ENCODE measurements around the gene CD302. TPM values are rescaled to one million over a fixed set of nuclear protein-coding genes. Genes with fewer than 3 reads are reported as not detected.

Gene CD302
- total and polyA plus RNA-seq, 2 donors from 2014 or later = 8.7 to 33.2 TPM

GRCh38 chr2:159798376-159798725 lies 343 bp upstream of the CD302 start:
- FAIRE-seq = no peak

GRCh38 chr2:159797225-159797542 lies 824 bp downstream of the CD302 start:
- Histone ChIP-seq H3K27ac (ENCODE audit: low read depth in 2 of 2, low read length in 2 of 2) (peak overlapping the region; percentile 13 to 68), H3K36me3 (ENCODE audit: control insufficient read depth in 2 of 3, insufficient read depth in 3 of 3, low read length in 3 of 3) (no peaks in the 10 kb centered on the region), H3K9ac (ENCODE audit: low read length in 3 of 3) (peak overlapping the region in 2 of 3 donors; percentile 41 to 74), H3K4me1 (ENCODE audit: control insufficient read depth in 2 of 3, insufficient read depth in 2 of 3, low read depth in 1 of 3, low read length in 3 of 3) (peaks cover 0 to 7% (median 6%) of the 10 kb centered on the region in 3 donors), H3K4me3 (ENCODE audit: low read length in 3 of 3) (peak overlapping the region; percentile 70 to 80 (median 74)), H3K27me3 (ENCODE audit: control insufficient read depth, insufficient read depth, low read length) (no peaks in the 10 kb centered on the region), H3K9me3 (ENCODE audit: control insufficient read depth in 2 of 3, insufficient read depth in 1 of 3, low read length in 3 of 3) (no peaks in the 10 kb centered on the region)
- FAIRE-seq (no peak), DNase-seq (no peak)
- intact Hi-C loops (cut with DNase I) = no loop called here
- TF ChIP-seq CTCF (IDR thresholded peaks at IDR 0.05; ENCODE audit: borderline replicate concordance, extremely low read depth, insufficient read depth) = no peak

More at GRCh38 chr2:159798376-159798725, 343 bp upstream of the CD302 start:
- intact Hi-C loops (cut with DNase I) = no loop called here
- Histone ChIP-seq H3K27me3 (ENCODE audit: control insufficient read depth, insufficient read depth, low read length) (no peaks in the 10 kb centered on the region), H3K36me3 (ENCODE audit: control insufficient read depth in 2 of 3, insufficient read depth in 3 of 3, low read length in 3 of 3) (no peaks in the 10 kb centered on the region), H3K9ac (ENCODE audit: low read length in 3 of 3) (no peak overlapping the region), H3K4me3 (ENCODE audit: low read length in 3 of 3) (peak overlapping the region; percentile 0 to 80 (median 70)), H3K27ac (ENCODE audit: low read depth in 2 of 2, low read length in 2 of 2) (no peak overlapping the region), H3K4me1 (ENCODE audit: control insufficient read depth in 2 of 3, insufficient read depth in 2 of 3, low read depth in 1 of 3, low read length in 3 of 3) (peaks cover 0 to 7% (median 6%) of the 10 kb centered on the region in 3 donors), H3K9me3 (ENCODE audit: control insufficient read depth in 2 of 3, insufficient read depth in 1 of 3, low read length in 3 of 3) (no peaks in the 10 kb centered on the region)
- TF ChIP-seq CTCF (IDR thresholded peaks at IDR 0.05; ENCODE audit: borderline replicate concordance, extremely low read depth, insufficient read depth) = no peak
- no peak for DNase-seq

- DNase-seq = no peak
- no peak for FAIRE-seq
- Histone ChIP-seq H3K4me3 (ENCODE audit: low read length in 3 of 3) (peak overlapping the region in 2 of 3 donors; percentile 7 to 11), H3K4me1 (ENCODE audit: control insufficient read depth in 2 of 3, insufficient read depth in 2 of 3, low read depth in 1 of 3, low read length in 3 of 3) (peaks cover 0 to 7% (median 6%) of the 10 kb centered on the region in 3 donors), H3K36me3 (ENCODE audit: control insufficient read depth in 2 of 3, insufficient read depth in 3 of 3, low read length in 3 of 3) (no peaks in the 10 kb centered on the region), H3K9me3 (ENCODE audit: control insufficient read depth in 2 of 3, insufficient read depth in 1 of 3, low read length in 3 of 3) (no peaks in the 10 kb centered on the region), H3K9ac (ENCODE audit: low read length in 3 of 3) (no peak overlapping the region), H3K27ac (ENCODE audit: low read depth in 2 of 2, low read length in 2 of 2) (no peak overlapping the region), H3K27me3 (ENCODE audit: control insufficient read depth, insufficient read depth, low read length) (no peaks in the 10 kb centered on the region)
- intact Hi-C loops (cut with DNase I) = no loop called here
- no peak for TF ChIP-seq CTCF (IDR thresholded peaks at IDR 0.05; ENCODE audit: borderline replicate concordance, extremely low read depth, insufficient read depth)
Observed at GRCh38 chr2:159795841-159796690, 1.9 kb downstream of the CD302 start.
